GM19328 (cell line): ENCODE data around the gene NR0B1.

Experiments
- ATAC-seq: cut with Tn5 transposase; IDR thresholded peaks from one replicate; pipeline ENCODE4 v1.9.1; 2021; ENCODE audit warnings: mild to moderate bottlenecking, moderate library complexity; ENCODE audit not compliant: unreplicated experiment

The NR0B1 gene

GRCh38 chrX:30278365-30278764 is 30.8 kb downstream of the NR0B1 start:
- ATAC-seq = no peak

DNA sequence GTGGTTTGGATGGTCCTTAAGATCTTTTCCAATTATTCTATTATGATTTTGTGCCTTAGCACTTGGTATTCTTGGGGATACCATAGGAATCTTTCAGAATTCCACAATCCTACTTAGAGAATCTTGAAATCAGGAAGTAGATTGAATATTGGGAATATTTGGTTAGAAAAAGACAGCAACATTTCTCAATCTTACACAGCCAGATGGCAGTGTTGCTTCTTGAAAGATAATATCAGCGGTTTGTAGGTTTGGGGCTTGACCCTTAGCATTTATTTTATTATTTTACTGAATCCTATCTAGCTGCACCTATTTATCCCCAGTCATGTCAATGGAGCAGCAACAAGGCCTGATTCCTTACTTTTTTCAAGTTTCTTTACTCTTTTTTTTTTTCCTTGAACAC is 33.7 kb downstream of the NR0B1 start:
- ATAC-seq = no peak

DNA sequence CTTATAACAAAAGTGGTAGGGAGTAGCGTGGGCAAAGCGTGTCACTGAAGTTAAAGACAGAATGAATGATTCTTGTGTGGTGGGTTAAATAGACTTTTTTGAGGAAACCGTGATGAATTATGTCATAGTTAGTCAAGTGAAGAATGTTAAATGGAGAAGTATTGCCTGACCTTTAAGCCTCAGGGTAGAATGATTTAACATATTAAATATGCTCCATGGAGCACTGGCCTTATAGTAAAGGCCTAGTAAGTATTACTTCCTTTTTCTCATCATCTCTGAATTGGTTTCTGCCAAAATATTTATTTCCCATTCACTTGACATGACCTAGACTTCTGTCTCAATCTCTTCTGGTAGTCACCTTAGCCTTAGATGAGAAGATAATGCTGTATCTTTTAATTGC is 38.6 kb downstream of the NR0B1 start:
- ATAC-seq = no peak

DNA sequence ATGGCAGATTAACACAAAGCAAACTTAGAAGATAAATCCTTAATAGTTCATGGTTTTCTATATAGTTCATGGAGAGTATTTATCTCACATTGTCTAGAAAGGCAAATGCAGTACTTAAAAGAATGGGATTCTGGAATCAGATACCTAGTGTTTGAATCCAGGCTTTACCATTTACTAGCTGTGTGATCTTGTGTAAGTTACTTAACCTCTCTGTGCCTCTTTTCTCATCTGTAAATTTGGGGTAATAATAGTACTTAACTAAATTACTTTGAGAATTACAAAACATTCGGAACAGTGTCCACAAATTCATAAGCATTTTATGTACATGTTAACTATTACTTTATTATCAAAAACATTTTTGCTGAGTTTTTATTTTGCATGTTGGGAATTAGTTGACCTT is 46.4 kb downstream of the NR0B1 start:
- no peak for ATAC-seq

DNA sequence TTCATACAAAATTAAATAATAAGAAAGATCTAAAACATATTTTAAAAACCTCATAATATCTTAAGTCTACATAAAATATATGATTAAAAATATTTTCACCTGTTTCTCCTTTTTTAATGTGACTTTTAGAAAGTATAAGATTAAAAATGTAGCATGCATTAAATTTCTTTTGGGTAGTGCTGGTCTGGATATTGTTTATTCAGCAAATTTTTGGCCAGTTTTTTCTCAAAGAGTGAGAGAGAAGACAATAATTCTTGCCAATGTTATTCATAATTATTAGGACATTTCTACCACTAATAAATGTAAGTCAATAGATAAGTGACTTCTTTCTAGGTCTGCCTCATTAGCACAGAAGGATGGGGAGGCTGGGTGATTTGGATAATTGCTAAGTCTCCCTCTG is 48.2 kb downstream of the NR0B1 start:
- no peak for ATAC-seq

DNA sequence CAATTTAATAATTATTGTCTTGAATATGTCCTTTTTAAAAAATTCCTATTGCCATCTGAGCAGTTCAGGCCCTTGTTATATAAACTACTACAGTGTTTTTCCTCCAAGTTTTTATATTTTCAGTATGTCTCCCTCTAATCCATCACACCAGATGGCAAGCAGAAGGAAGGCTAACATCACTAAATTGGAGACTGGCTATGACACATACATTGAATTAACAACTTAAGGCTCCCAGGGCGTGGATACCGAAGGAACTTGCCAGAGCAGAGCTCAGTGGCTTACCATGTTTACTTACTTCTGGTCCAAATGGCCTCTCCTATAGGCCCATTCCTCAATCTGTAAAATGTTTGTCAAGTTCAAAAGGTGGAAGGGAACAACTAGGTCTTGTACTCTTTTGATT is 49.3 kb downstream of the NR0B1 start:
- no peak for ATAC-seq
